ENCODE measurements around the gene CFAP54. TPM values are rescaled to one million over a fixed set of nuclear protein-coding genes. Genes with fewer than 3 reads are reported as not detected.
"Not testable (repeated sequence)": the region's sequence is repeated elsewhere in the genome, so short reads cannot be mapped to it uniquely, and the experiment has no call there.

The CFAP54 gene
- total RNA-seq, 1 donor from 2014 or later: 8.9 TPM

DNA sequence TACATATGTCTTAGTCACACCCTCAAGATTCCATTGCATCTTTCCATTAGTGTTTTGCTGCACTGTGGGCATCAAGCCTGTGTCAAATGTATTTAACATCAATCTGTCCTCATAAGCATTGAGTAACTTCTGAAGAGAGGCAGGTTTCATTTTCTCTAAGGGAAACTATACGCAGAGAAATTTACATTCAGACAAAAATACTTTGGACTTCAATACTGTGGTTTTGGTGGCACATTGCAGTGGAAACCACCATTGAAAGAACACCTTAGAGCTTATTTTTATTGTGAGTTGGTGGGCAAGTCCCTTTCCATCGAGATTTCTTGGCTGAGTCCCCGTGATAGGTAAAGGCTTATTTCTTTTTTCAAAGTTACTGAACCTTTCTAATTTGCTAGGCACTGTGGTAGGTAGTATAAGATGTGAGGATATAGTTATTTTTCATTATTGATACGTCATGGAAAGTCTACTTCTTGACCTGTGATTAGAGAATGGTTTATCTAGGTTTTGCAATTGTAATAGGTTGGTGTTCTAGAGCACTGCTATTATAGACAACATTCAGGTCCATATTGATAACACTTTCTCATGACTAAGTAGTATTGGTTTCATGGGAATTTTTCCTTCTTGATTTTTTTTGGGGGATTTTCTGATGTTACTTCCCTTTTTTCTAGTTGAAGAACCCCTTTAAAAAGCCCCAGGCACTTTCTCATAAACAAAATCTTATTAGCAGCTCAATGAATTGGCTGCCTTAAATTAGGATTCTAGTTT, 81.9 kb downstream of the CFAP54 start:
- no peak for DNase-seq (ENCODE audit: extremely low spot score, unreplicated experiment)
- no peaks in the 10 kb centered on the region for H3K9me3 Mint-ChIP-seq
- TF ChIP-seq CTCF (conservative IDR thresholded peaks at IDR 0.05): no peak
- H3K36me3 Mint-ChIP-seq: no peaks in the 10 kb centered on the region
- H3K4me1 Mint-ChIP-seq (ENCODE audit: unreplicated experiment): no peaks in the 10 kb centered on the region
- no peak overlapping the region for H3K4me3 Mint-ChIP-seq
- peaks cover 2% of the 10 kb centered on the region for H3K27me3 Mint-ChIP-seq
- H3K27ac Mint-ChIP-seq: no peak overlapping the region

- peaks cover 8% of the 10 kb centered on the region for H3K4me1 Mint-ChIP-seq (ENCODE audit: unreplicated experiment)
- H3K27me3 Mint-ChIP-seq: peaks cover 2% of the 10 kb centered on the region
- H3K36me3 Mint-ChIP-seq: no peaks in the 10 kb centered on the region
- no peak overlapping the region for H3K27ac Mint-ChIP-seq
- peak; percentile 87 for TF ChIP-seq CTCF (conservative IDR thresholded peaks at IDR 0.05)
- H3K4me3 Mint-ChIP-seq: no peak overlapping the region
- no peak for DNase-seq (ENCODE audit: extremely low spot score, unreplicated experiment)
- H3K9me3 Mint-ChIP-seq: no peaks in the 10 kb centered on the region
These were observed 89.2 kb downstream of the CFAP54 start for GRCh38 chr12:96578526-96579125.

GRCh38 chr12:96585977-96586376, 96.6 kb downstream of the CFAP54 start:
- H3K27me3 Mint-ChIP-seq: no peaks in the 10 kb centered on the region
- no peak for TF ChIP-seq CTCF (conservative IDR thresholded peaks at IDR 0.05)
- no peaks in the 10 kb centered on the region for H3K36me3 Mint-ChIP-seq
- H3K4me3 Mint-ChIP-seq: no peak overlapping the region
- H3K9me3 Mint-ChIP-seq: peaks cover 8% of the 10 kb centered on the region
- no peak for DNase-seq (ENCODE audit: extremely low spot score, unreplicated experiment)
- no peak overlapping the region for H3K27ac Mint-ChIP-seq
- H3K4me1 Mint-ChIP-seq (ENCODE audit: unreplicated experiment): no peaks in the 10 kb centered on the region

DNA sequence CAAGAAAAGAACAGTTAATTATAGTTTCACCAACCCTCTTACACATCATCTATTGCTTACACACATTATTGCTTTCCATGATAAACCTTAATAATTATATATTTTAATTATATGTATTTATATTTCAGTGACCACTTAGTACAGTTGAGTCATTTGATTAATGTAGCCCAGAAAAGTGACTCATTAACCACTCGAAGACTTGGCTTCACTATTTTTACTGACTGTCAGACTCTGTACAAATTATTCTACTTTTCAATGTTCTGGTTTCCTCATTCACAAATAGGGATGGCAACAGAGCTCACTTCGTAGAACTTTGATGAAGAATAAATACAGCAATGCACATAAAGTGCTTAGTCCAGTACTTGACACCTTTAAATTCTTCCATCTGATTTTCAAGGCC, 98.3 kb downstream of the CFAP54 start:
- H3K36me3 Mint-ChIP-seq: no peaks in the 10 kb centered on the region
- peaks cover 11% of the 10 kb centered on the region for H3K9me3 Mint-ChIP-seq
- no peaks in the 10 kb centered on the region for H3K27me3 Mint-ChIP-seq
- H3K27ac Mint-ChIP-seq: no peak overlapping the region
- H3K4me1 Mint-ChIP-seq (ENCODE audit: unreplicated experiment): no peaks in the 10 kb centered on the region
- no peak for TF ChIP-seq CTCF (conservative IDR thresholded peaks at IDR 0.05)
- no peak for DNase-seq (ENCODE audit: extremely low spot score, unreplicated experiment)
- H3K4me3 Mint-ChIP-seq: no peak overlapping the region

GRCh38 chr12:96590970-96591369, 101.6 kb downstream of the CFAP54 start:
- Mint-ChIP-seq H3K27me3 (no peaks in the 10 kb centered on the region), H3K36me3 (no peaks in the 10 kb centered on the region), H3K4me3 (no peak overlapping the region), H3K9me3 (peaks cover 11% of the 10 kb centered on the region), H3K4me1 (ENCODE audit: unreplicated experiment) (no peaks in the 10 kb centered on the region), H3K27ac (no peak overlapping the region)
- no peak for DNase-seq (ENCODE audit: extremely low spot score, unreplicated experiment)
- TF ChIP-seq CTCF (conservative IDR thresholded peaks at IDR 0.05): no peak

DNA sequence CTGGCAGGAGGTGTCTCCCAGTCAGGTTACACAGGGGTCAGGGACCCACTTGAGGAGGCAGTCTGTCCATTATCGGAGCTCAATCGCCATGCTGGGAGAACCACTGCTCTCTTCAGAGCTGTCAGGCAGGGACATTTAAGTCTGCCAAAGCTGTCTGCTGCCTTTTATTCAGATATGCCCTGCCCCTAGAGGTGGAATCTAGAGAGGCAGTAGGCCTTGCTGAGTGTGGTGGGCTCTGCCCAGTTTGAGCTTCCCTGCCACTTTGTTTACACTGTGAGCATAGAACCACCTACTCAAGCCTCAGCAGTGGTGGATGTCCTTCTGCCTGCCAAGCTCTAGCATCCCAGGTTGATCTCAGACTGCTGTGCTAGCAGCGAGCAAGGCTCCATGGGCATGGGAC, 115.0 kb downstream of the CFAP54 start:
- not testable (repeated sequence) for DNase-seq (ENCODE audit: extremely low spot score, unreplicated experiment); H3K4me1 Mint-ChIP-seq (ENCODE audit: unreplicated experiment); H3K27me3 Mint-ChIP-seq; H3K4me3 Mint-ChIP-seq; H3K9me3 Mint-ChIP-seq; H3K27ac Mint-ChIP-seq; H3K36me3 Mint-ChIP-seq
